RWPE1 (cell line): ENCODE measurements around the gene ITM2A.

Source experiments
- CTCF ChIA-PET: fragments of 350-600 bp; sonication (Branson Sonifier 250); formaldehyde crosslinking; extraction: SDS; loops from one replicate; lab custom pipeline; 2021; lab: Yijun Ruan, JAX
- POLR2A ChIA-PET: fragments of 400-600 bp; formaldehyde crosslinking; extraction: SDS; loops from one replicate; lab custom pipeline; 2020; ENCODE audit warnings: antibody characterized with exemption; ENCODE audit not compliant: low non-redundant PET; lab: Yijun Ruan, JAX
- DNase-seq: peaks from one replicate; pipeline ENCODE4 v3.0.0; 2012; ENCODE audit warnings: low spot score
- H3K27ac ChIP-seq: fragments of 450-650 bp; 2 replicates; pipeline ENCODE4 v1.5.1; 2017
- TF ChIP-seq, protein P1 (sequence below): fragments of 450-650 bp; conservative IDR thresholded peaks from 2 replicates; pipeline ENCODE4 v1.5.1; 2017; ENCODE audit warnings: low read depth, mild to moderate bottlenecking

ITM2A gene

DNA sequence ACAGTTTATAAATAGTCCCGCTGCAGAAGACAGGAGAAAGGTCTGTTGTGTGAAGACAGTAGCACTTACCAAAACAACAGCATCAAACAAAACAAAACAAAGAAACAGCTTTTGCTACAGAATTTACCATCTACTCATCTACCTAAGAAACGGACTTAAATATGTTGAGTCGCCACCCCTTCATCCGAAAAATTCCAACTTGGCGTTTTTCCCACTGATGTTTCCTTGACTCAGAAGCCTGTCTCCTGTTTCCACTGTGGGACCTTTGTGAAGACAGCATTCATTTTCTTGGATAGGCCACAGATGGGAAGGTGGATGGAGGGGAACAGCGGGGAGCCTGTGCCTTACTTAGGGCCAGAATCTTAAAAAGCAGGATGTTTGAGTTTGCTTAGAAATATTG lies 1.3 kb upstream of the ITM2A start:
- TF ChIP-seq, protein P1, sequence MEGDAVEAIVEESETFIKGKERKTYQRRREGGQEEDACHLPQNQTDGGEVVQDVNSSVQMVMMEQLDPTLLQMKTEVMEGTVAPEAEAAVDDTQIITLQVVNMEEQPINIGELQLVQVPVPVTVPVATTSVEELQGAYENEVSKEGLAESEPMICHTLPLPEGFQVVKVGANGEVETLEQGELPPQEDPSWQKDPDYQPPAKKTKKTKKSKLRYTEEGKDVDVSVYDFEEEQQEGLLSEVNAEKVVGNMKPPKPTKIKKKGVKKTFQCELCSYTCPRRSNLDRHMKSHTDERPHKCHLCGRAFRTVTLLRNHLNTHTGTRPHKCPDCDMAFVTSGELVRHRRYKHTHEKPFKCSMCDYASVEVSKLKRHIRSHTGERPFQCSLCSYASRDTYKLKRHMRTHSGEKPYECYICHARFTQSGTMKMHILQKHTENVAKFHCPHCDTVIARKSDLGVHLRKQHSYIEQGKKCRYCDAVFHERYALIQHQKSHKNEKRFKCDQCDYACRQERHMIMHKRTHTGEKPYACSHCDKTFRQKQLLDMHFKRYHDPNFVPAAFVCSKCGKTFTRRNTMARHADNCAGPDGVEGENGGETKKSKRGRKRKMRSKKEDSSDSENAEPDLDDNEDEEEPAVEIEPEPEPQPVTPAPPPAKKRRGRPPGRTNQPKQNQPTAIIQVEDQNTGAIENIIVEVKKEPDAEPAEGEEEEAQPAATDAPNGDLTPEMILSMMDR: no peak
- H3K27ac ChIP-seq: no peak overlapping the region
- ChIA-PET CTCF (no interaction called here), POLR2A (no interaction called here)
- no peak for DNase-seq

DNA sequence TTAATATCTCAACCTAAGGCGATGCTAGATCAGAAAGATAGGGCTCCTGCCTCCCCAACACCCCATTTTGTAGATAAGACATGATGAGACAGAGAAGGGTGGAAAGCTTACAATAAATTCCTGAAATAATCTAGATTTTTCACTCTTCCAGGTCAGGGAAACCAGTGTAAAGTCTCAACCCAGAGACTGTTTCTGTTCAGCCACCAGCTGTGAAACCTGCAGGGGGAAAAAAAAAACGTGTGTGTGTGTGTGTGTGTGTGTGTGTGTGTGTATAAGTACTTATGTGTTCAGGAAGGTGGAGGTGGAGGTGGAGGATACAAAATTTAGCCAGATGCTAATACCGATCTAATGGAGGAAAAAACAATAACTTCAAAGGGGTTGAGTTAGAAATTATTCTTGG lies 773 bp upstream of the ITM2A start:
- TF ChIP-seq, protein P1: no peak
- POLR2A ChIA-PET: no interaction called here
- H3K27ac ChIP-seq: no peak overlapping the region

DNA sequence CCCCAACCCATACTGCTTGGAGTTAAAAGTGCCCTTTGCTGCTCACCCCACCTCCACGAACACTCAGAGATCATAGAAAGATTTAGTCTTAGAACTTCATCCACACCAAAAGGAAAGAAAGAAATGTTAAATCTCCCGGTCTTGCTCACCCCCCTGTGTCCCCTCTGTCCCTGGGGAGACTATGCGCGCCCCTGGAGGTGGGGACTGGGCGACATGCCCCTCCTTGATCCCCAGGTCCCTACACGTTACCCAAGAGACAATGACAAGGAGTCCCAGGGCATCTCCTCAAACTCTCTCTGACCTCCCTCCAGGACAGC lies 620 bp downstream of the ITM2A start:
- POLR2A ChIA-PET: no interaction called here
- no peak for DNase-seq
- no peak overlapping the region for H3K27ac ChIP-seq
- CTCF ChIA-PET: no interaction called here
- TF ChIP-seq, protein P1: no peak

More for the DNA sequence above, 773 bp upstream of the ITM2A start:
- DNase-seq: no peak
- CTCF ChIA-PET: no interaction called here

DNA sequence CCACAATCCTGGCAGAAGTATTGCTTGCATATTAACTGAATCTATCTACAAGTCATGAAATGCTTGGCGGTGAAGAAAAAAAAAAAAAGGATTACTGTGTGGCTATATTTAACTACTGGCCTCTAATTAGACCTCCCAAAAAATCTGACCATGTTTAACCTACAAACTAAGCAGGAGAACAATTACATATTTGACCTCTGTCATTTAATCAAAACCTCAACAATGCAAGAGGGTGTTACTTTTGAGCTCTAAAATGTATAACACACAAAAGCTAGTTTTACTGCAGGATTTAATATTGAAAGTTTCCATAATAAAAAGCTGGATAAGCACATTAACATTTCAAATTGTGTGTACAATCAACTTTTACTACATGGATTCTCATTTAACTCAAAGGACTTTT lies 1.5 kb downstream of the ITM2A start:
- TF ChIP-seq, protein P1: no peak
- H3K27ac ChIP-seq: no peak overlapping the region
- no peak for DNase-seq
- ChIA-PET CTCF (no interaction called here), POLR2A (no interaction called here)

DNA sequence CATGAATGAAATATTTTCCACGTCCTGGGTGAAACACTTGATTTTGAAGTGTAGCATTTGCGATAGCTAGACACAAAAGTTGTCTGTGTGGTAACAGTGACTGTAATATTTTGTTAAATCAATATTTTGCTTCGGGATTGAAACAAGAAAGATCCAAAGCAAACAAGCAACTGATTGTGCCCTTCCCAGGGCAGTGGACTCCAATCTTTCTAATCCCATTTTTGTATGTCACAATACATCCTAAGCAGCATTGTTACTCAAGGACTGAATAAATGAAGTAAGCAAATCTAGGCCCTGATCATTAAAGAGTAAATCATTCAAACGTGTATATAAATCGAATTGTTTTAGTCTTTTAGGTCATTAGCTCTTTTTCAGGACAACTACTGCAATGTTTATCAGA lies 2.8 kb downstream of the ITM2A start:
- ChIA-PET POLR2A (no interaction called here), CTCF (interaction anchor here (0.6 kb wide), 1 partner anchor 86 kb away, joined by 3 read pairs; no protein-coding TSS in a partner anchor)
- no peak for DNase-seq
- TF ChIP-seq, protein P1: no peak
- H3K27ac ChIP-seq: no peak overlapping the region

DNA sequence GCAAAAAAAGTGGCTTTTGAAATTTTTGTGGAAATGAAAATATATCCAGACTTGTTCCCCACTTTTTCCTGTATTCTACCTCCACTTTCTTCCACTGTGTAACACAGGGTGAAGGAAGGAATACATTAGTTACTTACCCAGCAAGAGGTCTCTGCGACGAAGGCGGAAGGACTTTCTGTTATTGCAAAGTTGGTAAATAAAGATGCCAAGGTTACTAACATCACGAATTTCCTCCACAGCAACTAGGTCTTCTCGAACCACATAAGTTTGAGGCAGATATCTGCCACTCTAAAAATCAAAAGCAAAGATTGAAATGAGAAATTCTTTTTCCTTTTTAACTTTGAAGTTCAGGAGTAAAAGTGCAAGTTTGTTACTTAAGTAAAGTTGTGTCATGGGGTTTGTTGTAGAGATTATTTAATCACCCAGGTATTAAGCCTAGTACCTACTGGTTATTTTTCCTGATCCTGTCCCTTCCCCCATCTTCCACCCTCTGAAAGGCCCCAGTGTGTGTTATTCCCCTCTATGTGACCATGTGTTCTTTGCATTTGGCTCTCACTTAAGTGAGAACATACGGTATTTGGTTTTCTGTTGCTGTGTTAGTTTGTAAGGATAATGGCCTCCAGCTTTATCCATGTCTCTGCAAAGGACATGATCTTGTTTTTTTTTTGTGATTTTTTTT lies 5.8 kb downstream of the ITM2A start:
- TF ChIP-seq, protein P1: no peak
- POLR2A ChIA-PET: no interaction called here

More for the DNA sequence above, 5.8 kb downstream of the ITM2A start:
- no peak overlapping the region for H3K27ac ChIP-seq
- no peak for DNase-seq
- CTCF ChIA-PET: no interaction called here
